Astrocyte of the cerebellum (primary cell): ENCODE measurements around the gene DENND10.
"Not testable (repeated sequence)": the region's sequence is repeated elsewhere in the genome, so short reads cannot be mapped to it uniquely, and the experiment has no call there.

ENCODE experiments used
- DNase-seq: peaks from one replicate; pipeline ENCODE4 v3.0.0-alpha.2; 2011; ENCODE audit warnings: low read depth
- H3K4me3 ChIP-seq: 2 replicates; pipeline ENCODE4 v1.5.1; 2011; ENCODE audit warnings: mild to moderate bottlenecking, low read depth, low read length, moderate library complexity
- CTCF ChIP-seq: IDR thresholded peaks from 2 replicates; pipeline ENCODE4 v1.5.1; 2012; ENCODE audit warnings: low read length, low read depth, moderate library complexity, mild to moderate bottlenecking; ENCODE audit errors: missing control alignments
- in situ Hi-C: cut with HindIII; loops from 2 replicates; pipeline ENCODE4 v1.10.0; 2017; ENCODE audit warnings: low sequenced_read_pairs

Gene DENND10

GRCh38 chr10:119084896-119085295, 19.0 kb upstream of the DENND10 start:
- in situ Hi-C loops, result no loop called here
- DNase-seq, result no peak
- TF ChIP-seq CTCF, result no peak
- H3K4me3 ChIP-seq, result no peak overlapping the region

- in situ Hi-C loops, result no loop called here
- DNase-seq, result no peak
Measured at GRCh38 chr10:119087271-119087882, 16.5 kb upstream of the DENND10 start.

GRCh38 chr10:119090026-119090795, 13.7 kb upstream of the DENND10 start:
- in situ Hi-C loops, result no loop called here
- TF ChIP-seq CTCF, result no peak
- no peak overlapping the region for H3K4me3 ChIP-seq
- DNase-seq, result no peak

More at GRCh38 chr10:119087271-119087882, 16.5 kb upstream of the DENND10 start:
- H3K4me3 ChIP-seq, result no peak overlapping the region
- TF ChIP-seq CTCF, result no peak

- TF ChIP-seq CTCF, result no peak
- peak; percentile 37 for DNase-seq
- in situ Hi-C loops, result no loop called here
- no peak overlapping the region for H3K4me3 ChIP-seq
Measured at GRCh38 chr10:119090968-119091367, 12.9 kb upstream of the DENND10 start.

GRCh38 chr10:119095640-119096039, 8.3 kb upstream of the DENND10 start:
- in situ Hi-C loops, result no loop called here
- DNase-seq, result no peak

GRCh38 chr10:119096641-119097415, 7.1 kb upstream of the DENND10 start:
- DNase-seq, in situ Hi-C loops, H3K4me3 ChIP-seq: not testable (repeated sequence)

More at GRCh38 chr10:119095640-119096039, 8.3 kb upstream of the DENND10 start:
- H3K4me3 ChIP-seq, result no peak overlapping the region
- no peak for TF ChIP-seq CTCF
